K562 (cell line): ENCODE data around the gene TUBGCP5.

ENCODE experiments used
- BRCA1 ChIP-seq, 2 experiments: fragments of 450-650 bp in 1 of 2; sonication (generic) in 1 of 2; formaldehyde crosslinking in 1 of 2; IDR thresholded peaks; 2 replicates each; pipeline versions ENCODE4 v1.5.0 to v1.6.1; 2017 to 2020; ENCODE audit warnings: mild to moderate bottlenecking in 1 of 2, missing genetic modification reagents in 1 of 2
- BRF1 ChIP-seq: IDR thresholded peaks from 3 replicates; pipeline ENCODE4 v1.6.1; 2011; ENCODE audit warnings: borderline replicate concordance, mild to moderate bottlenecking; ENCODE audit not compliant: insufficient read length; ENCODE audit errors: extremely low read depth
- CCAR2 ChIP-seq: fragments of 200-400 bp; formaldehyde crosslinking; IDR thresholded peaks from 2 replicates; pipeline ENCODE4 v1.6.1; 2017; ENCODE audit warnings: mild to moderate bottlenecking, low read depth, low read length
- FOS ChIP-seq: IDR thresholded peaks from 3 replicates; pipeline ENCODE4 v1.6.1; 2011; ENCODE audit not compliant: insufficient read length; ENCODE audit errors: extremely low read depth
- FOXA1 ChIP-seq: fragments of 450-650 bp; IDR thresholded peaks from 2 replicates; pipeline ENCODE4 v1.6.1; 2016; ENCODE audit warnings: mild to moderate bottlenecking, borderline replicate concordance
- GABPB1 ChIP-seq: sonication (generic); formaldehyde crosslinking; IDR thresholded peaks from 2 replicates; pipeline ENCODE4 v1.8.0; 2022; ENCODE audit warnings: mild to moderate bottlenecking, missing genetic modification reagents
- KAT8 ChIP-seq: fragments of 450-650 bp; IDR thresholded peaks from 2 replicates; pipeline ENCODE4 v1.6.1; 2016; ENCODE audit warnings: low read depth, mild to moderate bottlenecking
- NEUROD1 ChIP-seq: fragments of 150-350 bp; IDR thresholded peaks from 2 replicates; pipeline ENCODE4 v1.6.1; 2014; ENCODE audit warnings: borderline replicate concordance, low read length, low read depth; ENCODE audit not compliant: partially characterized antibody
- NR1H2 ChIP-seq: sonication (generic); formaldehyde crosslinking; IDR thresholded peaks from 2 replicates; pipeline ENCODE4 v1.4.0; 2020; ENCODE audit warnings: mild to moderate bottlenecking, missing genetic modification reagents
- ZNF232 ChIP-seq: sonication (generic); formaldehyde crosslinking; IDR thresholded peaks from 2 replicates; pipeline ENCODE4 v1.8.0; 2022; ENCODE audit warnings: mild to moderate bottlenecking, missing genetic modification reagents
- ZNF436 ChIP-seq: fragments of 250-450, 450-650 bp; sonication (Bioruptor Pico); formaldehyde crosslinking; IDR thresholded peaks from 2 replicates; pipeline ENCODE4 v1.7.0; 2020; ENCODE audit warnings: mild to moderate bottlenecking

DNA sequence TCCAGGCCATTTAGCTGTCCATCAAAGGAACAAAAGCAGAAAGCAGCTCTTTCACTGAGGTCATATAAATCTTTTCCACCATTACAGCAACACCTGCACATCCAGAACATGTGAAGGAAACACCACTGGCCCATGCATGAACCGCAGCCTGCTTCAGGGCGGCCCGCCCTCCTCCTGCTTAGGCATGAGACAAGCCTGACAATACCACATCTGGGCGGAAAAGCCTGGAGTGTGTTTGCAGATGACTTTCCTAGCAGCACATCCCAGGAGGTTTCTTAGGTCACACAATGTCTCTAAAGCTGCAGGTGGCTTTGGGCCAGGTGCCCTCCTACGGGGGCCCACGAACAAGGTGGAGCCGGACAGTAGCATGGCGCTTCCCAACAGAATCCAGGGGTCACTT lies 78.8 kb downstream of the TUBGCP5 start:
- no peak for TF ChIP-seq CCAR2
- TF ChIP-seq KAT8: no peak
- TF ChIP-seq ZNF232 (CRISPR knock-in tag): no peak
- TF ChIP-seq FOXA1: no peak
- TF ChIP-seq BRCA1 (IDR thresholded peaks at IDR 0.05): no peak
- TF ChIP-seq BRCA1 (CRISPR knock-in tag; IDR thresholded peaks at IDR 0.05): no peak
- no peak for TF ChIP-seq ZNF436 (CRISPR knock-in tag)
- TF ChIP-seq GABPB1 (CRISPR knock-in tag): no peak
- TF ChIP-seq NR1H2 (CRISPR knock-in tag): no peak
- no peak for TF ChIP-seq FOS
- TF ChIP-seq BRF1: no peak
- no peak for TF ChIP-seq NEUROD1
